Measurements from ENCODE around the gene DYNLL2. TPM values are rescaled to one million over a fixed set of nuclear protein-coding genes. Genes with fewer than 3 reads are reported as not detected.

DYNLL2 gene
- total RNA-seq, 1 experiment from 2014 or later, result 38.7 TPM

GRCh38 chr17:58105093-58105492, 21.9 kb downstream of the DYNLL2 start:
- no peaks in the 10 kb centered on the region for H3K4me1 Mint-ChIP-seq
- DNase-seq, result no peak

More at GRCh38 chr17:58105093-58105492, 21.9 kb downstream of the DYNLL2 start:
- no peak overlapping the region for H2BK12ac ChIP-seq (ENCODE audit: insufficient read length, low read depth, low read length)
- H2BK20ac ChIP-seq (ENCODE audit: low read depth, low read length, poor library complexity, severe bottlenecking), result no peak overlapping the region
- TF ChIP-seq CTCF (conservative IDR thresholded peaks at IDR 0.05), result no peak
- no peaks in the 10 kb centered on the region for H3K79me2 ChIP-seq (ENCODE audit: insufficient read depth, low read length)
- Mint-ChIP-seq H3K9me3 (no peaks in the 10 kb centered on the region; a peak in 2 of 5 replicates), H3K27me3 (ENCODE audit: low read depth) (no peaks in the 10 kb centered on the region; the same call in 1 of the 2 replicates), H3K4me3 (no peak overlapping the region), H3K27ac (no peak overlapping the region), H3K36me3 (ENCODE audit: insufficient read depth in 1 of 3, low read depth in 3 of 3) (no peaks in the 10 kb centered on the region; a peak in 1 of 7 replicates)
- H2BK15ac ChIP-seq (ENCODE audit: low read depth, low read length), result no peak overlapping the region
- H3K23ac ChIP-seq (ENCODE audit: insufficient read length, low read depth, low read length), result no peak overlapping the region
- H3K27me3 ChIP-seq (ENCODE audit: insufficient read depth, low read length), result no peaks in the 10 kb centered on the region
- H3K79me1 ChIP-seq (ENCODE audit: insufficient read depth, low read depth, low read length, poor library complexity, severe bottlenecking), result no peaks in the 10 kb centered on the region
- H3K4me2 ChIP-seq (ENCODE audit: insufficient read depth, insufficient read length, low read length), result no peak overlapping the region
- no peak overlapping the region for H2BK5ac ChIP-seq (ENCODE audit: insufficient read length, low read length)
- no peak overlapping the region for H3K4ac ChIP-seq (ENCODE audit: low read depth, low read length)
- H2BK120ac ChIP-seq (ENCODE audit: low read depth, low read length, poor library complexity, severe bottlenecking), result no peak overlapping the region
- no peak overlapping the region for H4K8ac ChIP-seq (replicated peaks; ENCODE audit: insufficient read length, low read depth, low read length)
- WGBS (ENCODE audit: extremely low coverage, insufficient read length, low lambda C conversion rate), result no CpG with 5 or more reads among the region's 1 CpG
- no peaks in the 10 kb centered on the region for H4K20me1 ChIP-seq (ENCODE audit: control insufficient read depth, insufficient read depth, insufficient read length)
- H3K18ac ChIP-seq (ENCODE audit: insufficient read length, low read depth, low read length), result no peak overlapping the region
- H4K5ac ChIP-seq (ENCODE audit: insufficient read length, low read depth, low read length), result no peak overlapping the region
- H2AK5ac ChIP-seq (ENCODE audit: insufficient read length, low read length), result no peak overlapping the region
- no peak overlapping the region for H3K14ac ChIP-seq (ENCODE audit: insufficient read depth, low read length)
- H3K23me2 ChIP-seq (ENCODE audit: insufficient read length, low read depth, low read length, poor library complexity, severe bottlenecking), result no peaks in the 10 kb centered on the region
- no peak overlapping the region for H3K56ac ChIP-seq (ENCODE audit: insufficient read length, low read depth, low read length)
- H2AFZ ChIP-seq (ENCODE audit: low read length), result no peak overlapping the region
- H4K91ac ChIP-seq (ENCODE audit: insufficient read length, low read depth, low read length), result no peak overlapping the region
- no peak overlapping the region for H3K27ac ChIP-seq (ENCODE audit: insufficient read length, low read depth, low read length)
- H3K4me1 ChIP-seq (ENCODE audit: insufficient read depth, low read length), result no peaks in the 10 kb centered on the region
- no peak overlapping the region for H3K9ac ChIP-seq (ENCODE audit: extremely low read depth, insufficient read length, low read length)
- no peak overlapping the region for H3T11ph ChIP-seq (ENCODE audit: low read length)
- no peaks in the 10 kb centered on the region for H3K9me3 ChIP-seq (ENCODE audit: control insufficient read depth, low read depth, low read length)

Data from H9 (cell line).